CD14-positive monocyte (primary cell): ENCODE results near the gene CBX4. TPM values are rescaled to one million over a fixed set of nuclear protein-coding genes. Genes with fewer than 3 reads are reported as not detected.

Experiments
- DNase-seq, 3 donors: peaks; one replicate each; pipeline ENCODE4 v3.0.0-alpha.2; 2011 to 2022
- H2AFZ ChIP-seq: 2 replicates; pipeline ENCODE4 v1.6.0; 2012; ENCODE audit warnings: mild to moderate bottlenecking, low read depth, low read length, inconsistent platforms; ENCODE audit not compliant: insufficient read depth, poor library complexity, severe bottlenecking
- H3K27ac ChIP-seq, 2 donors: 1 replicate in 1 of 2; 2 replicates in 1 of 2; pipeline ENCODE4 v1.5.1; 2012 to 2013; ENCODE audit warnings: low read length in 2 of 2, control low read depth in 1 of 2, inconsistent platforms in 1 of 2, low read depth in 1 of 2, mild to moderate bottlenecking in 1 of 2
- H3K27me3 ChIP-seq, 2 donors: one replicate each; pipeline versions ENCODE4 v1.6.0 to v1.6.1; 2011 to 2013; ENCODE audit warnings: low read length in 2 of 2; ENCODE audit not compliant: control insufficient read depth in 2 of 2, insufficient read depth in 2 of 2
- H3K36me3 ChIP-seq, 2 donors: replicated peaks in 1 of 2; 1 replicate in 1 of 2; 2 replicates in 1 of 2; pipeline versions ENCODE4 v1.5.1 to v1.6.1; 2012 to 2013; ENCODE audit warnings: low read length in 2 of 2, control low read depth in 1 of 2, inconsistent platforms in 1 of 2, mild to moderate bottlenecking in 1 of 2; ENCODE audit not compliant: insufficient read depth in 2 of 2, control insufficient read depth in 1 of 2
- H3K4me1 ChIP-seq, 2 donors: 1 replicate in 1 of 2; 2 replicates in 1 of 2; pipeline versions ENCODE4 v1.5.1 to v1.6.1; 2012 to 2013; ENCODE audit warnings: low read length in 2 of 2, control low read depth in 1 of 2, inconsistent platforms in 1 of 2, mild to moderate bottlenecking in 1 of 2, moderate library complexity in 1 of 2; ENCODE audit not compliant: insufficient read depth in 2 of 2, control insufficient read depth in 1 of 2
- H3K4me2 ChIP-seq: replicated peaks from 2 replicates; pipeline ENCODE3; 2012; ENCODE audit warnings: low read length, moderate library complexity, mild to moderate bottlenecking; ENCODE audit not compliant: poor library complexity, severe bottlenecking; ENCODE audit errors: extremely low read depth
- H3K4me3 ChIP-seq, 3 experiments: fragments of 200-600 bp in 1 of 3; sonication (generic) in 1 of 3; replicated peaks in 1 of 3; 1 replicate in 2 of 3; 2 replicates in 1 of 3; pipeline ENCODE4 v1.5.1; 2011 to 2013; ENCODE audit warnings: low read length in 3 of 3, mild to moderate bottlenecking in 3 of 3, control low read depth in 2 of 3, low read depth in 2 of 3, inconsistent platforms in 1 of 3, moderate library complexity in 1 of 3
- H3K79me2 ChIP-seq: 2 replicates; pipeline ENCODE4 v1.6.0; 2012; ENCODE audit warnings: mild to moderate bottlenecking, control low read depth, inconsistent platforms, low read length, moderate library complexity; ENCODE audit not compliant: insufficient read depth
- H3K9ac ChIP-seq: 2 replicates; pipeline ENCODE4 v1.6.0; 2017; ENCODE audit warnings: low read length, mild to moderate bottlenecking; ENCODE audit not compliant: insufficient read depth, poor library complexity, severe bottlenecking
- H3K9me3 ChIP-seq, 2 donors: replicated peaks in 1 of 2; 1 replicate in 1 of 2; 2 replicates in 1 of 2; pipeline versions ENCODE4 v1.5.1 to v1.6.1; 2012 to 2013; ENCODE audit warnings: low read length in 2 of 2, control low read depth in 1 of 2; ENCODE audit not compliant: control insufficient read depth in 1 of 2, insufficient read depth in 1 of 2
- H4K20me1 ChIP-seq: 2 replicates; pipeline ENCODE4 v1.6.0; 2012; ENCODE audit warnings: mild to moderate bottlenecking, low read length, control low read depth, moderate library complexity; ENCODE audit not compliant: insufficient read depth
- H3K27ac Mint-ChIP-seq, 7 donors: one replicate each; pipeline ENCODE4 v1.8.0; 2020; ENCODE audit warnings: mild to moderate bottlenecking in 7 of 7, mixed read lengths in 7 of 7, moderate library complexity in 6 of 7, inconsistent platforms in 2 of 7
- H3K27me3 Mint-ChIP-seq, 3 donors: one replicate each; pipeline ENCODE4 v1.8.0; 2021 to 2022; ENCODE audit warnings: low read depth in 3 of 3, mild to moderate bottlenecking in 3 of 3, mixed read lengths in 3 of 3, moderate library complexity in 3 of 3, inconsistent platforms in 1 of 3
- H3K36me3 Mint-ChIP-seq, 2 donors: one replicate each; pipeline ENCODE4 v1.8.0; 2020; ENCODE audit warnings: mixed read lengths in 2 of 2, inconsistent platforms in 1 of 2, mild to moderate bottlenecking in 1 of 2
- H3K4me1 Mint-ChIP-seq: one replicate; pipeline ENCODE4 v1.8.0; 2020; ENCODE audit warnings: mild to moderate bottlenecking, mixed read lengths
- H3K4me3 Mint-ChIP-seq, 2 donors: one replicate each; pipeline ENCODE4 v1.8.0; 2020; ENCODE audit warnings: mild to moderate bottlenecking in 2 of 2, mixed read lengths in 2 of 2, moderate library complexity in 1 of 2
- H3K9me3 Mint-ChIP-seq, 7 donors: one replicate each; pipeline ENCODE4 v1.8.0; 2020 to 2022; ENCODE audit warnings: mixed read lengths in 7 of 7, mild to moderate bottlenecking in 6 of 7, moderate library complexity in 6 of 7, inconsistent platforms in 2 of 7
- WGBS: methylation state at CpG from one replicate; pipeline ENCODE4 v1.1.5; 2013; ENCODE audit warnings: missing lambda C conversion rate; ENCODE audit not compliant: insufficient coverage; 5-methylcytosine and 5-hydroxymethylcytosine counted together
- intact Hi-C, 2 donors: fragments of 100-400 bp; cut with micrococcal nuclease; formaldehyde crosslinking; loops; one replicate each; pipeline versions ENCODE4 v1.15.0 to v1.15.1; 2023
- polyA plus RNA-seq, 3 donors: library from polyadenylated mRNA; depleted of rRNA in 1 of 3; unstranded in 2 of 3; stranded (reverse) in 1 of 3; fragments of 300-500 nt in 2 of 3; fragments of >200 nt in 1 of 3; fragmentation: Illumina TruSeq in 2 of 3; gene quantifications; 1 replicate in 2 of 3; 2 replicates in 1 of 3; pipeline ENCODE4 v1.2.3, GENCODE V29; 2012 to 2021
- TF ChIP-seq, protein P1 (sequence below): fragments of 200-600 bp; IDR thresholded peaks from one replicate; pipeline ENCODE4 v1.8.0; 2022; ENCODE audit warnings: antibody characterized with exemption, mild to moderate bottlenecking

Gene CBX4
- polyA plus RNA-seq, 3 donors: 1.4 to 82.8 (median 3.6) TPM

DNA sequence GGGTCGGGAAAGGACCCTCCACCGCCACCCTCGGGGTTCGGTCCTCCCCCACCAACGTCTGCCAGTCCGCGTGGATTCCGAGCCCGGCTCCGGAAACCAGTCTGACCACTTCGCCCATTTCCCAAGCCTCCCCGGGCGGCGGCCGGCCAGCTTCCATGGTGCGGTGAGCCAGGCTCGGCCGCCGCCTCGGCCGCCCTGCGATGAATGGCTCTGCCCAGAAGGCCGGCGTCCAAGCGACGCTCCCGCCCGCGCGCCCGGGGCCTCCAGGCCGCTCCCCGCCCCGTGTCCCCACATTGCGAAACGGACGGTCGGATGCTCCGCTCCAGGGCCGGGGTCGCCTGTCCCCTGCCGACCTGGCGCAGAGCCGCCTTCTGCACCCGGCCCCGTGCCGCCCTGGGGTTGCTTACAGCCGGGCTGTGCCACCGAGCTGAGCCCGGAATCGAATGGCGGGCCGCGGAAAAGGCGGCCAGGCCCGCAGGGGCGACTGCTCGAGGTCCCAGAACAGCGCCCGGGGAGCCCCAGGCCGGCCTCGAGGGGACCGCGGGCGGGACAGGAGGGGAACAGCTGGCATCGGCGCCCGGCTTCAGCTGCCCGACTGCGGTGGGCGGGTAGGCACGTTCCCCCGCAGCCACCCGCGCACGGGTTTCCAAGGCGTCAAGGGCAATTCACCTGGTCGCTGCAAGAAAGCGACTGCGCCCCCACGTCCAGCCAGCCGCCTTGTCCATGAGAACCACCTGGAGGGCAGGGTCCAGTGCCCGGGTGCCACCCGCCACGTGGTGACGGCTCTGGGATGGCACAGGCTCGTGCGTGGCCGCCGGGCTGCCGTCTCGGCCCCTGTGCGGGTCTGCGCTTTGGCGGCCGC lies 24.0 kb downstream of the CBX4 start:
- Mint-ChIP-seq H3K4me1 (peaks cover 28% of the 10 kb centered on the region), H3K36me3 (peaks cover 3 to 17% of the 10 kb centered on the region in 2 donors), H3K4me3 (no peak overlapping the region), H3K27me3 (peaks cover 71 to 93% (median 80%) of the 10 kb centered on the region in 3 donors), H3K27ac (no peak overlapping the region), H3K9me3 (peaks cover 0 to 31% (median 22%) of the 10 kb centered on the region in 7 donors)
- Histone ChIP-seq H3K36me3 (no peaks in the 10 kb centered on the region), H3K4me1 (peaks cover 32 to 41% of the 10 kb centered on the region in 2 donors), H4K20me1 (peaks cover 19% of the 10 kb centered on the region), H3K27ac (no peak overlapping the region), H3K9ac (no peak overlapping the region), H3K79me2 (no peaks in the 10 kb centered on the region), H3K9me3 (peaks cover 4 to 30% of the 10 kb centered on the region in 2 donors), H3K27me3 (peaks cover 67 to 89% of the 10 kb centered on the region in 2 donors), H3K4me2 (peak overlapping the region; percentile 36), H2AFZ (no peak overlapping the region), H3K4me3 (peak overlapping the region in 1 of 3 experiments; percentile 38)
- TF ChIP-seq, protein P1, sequence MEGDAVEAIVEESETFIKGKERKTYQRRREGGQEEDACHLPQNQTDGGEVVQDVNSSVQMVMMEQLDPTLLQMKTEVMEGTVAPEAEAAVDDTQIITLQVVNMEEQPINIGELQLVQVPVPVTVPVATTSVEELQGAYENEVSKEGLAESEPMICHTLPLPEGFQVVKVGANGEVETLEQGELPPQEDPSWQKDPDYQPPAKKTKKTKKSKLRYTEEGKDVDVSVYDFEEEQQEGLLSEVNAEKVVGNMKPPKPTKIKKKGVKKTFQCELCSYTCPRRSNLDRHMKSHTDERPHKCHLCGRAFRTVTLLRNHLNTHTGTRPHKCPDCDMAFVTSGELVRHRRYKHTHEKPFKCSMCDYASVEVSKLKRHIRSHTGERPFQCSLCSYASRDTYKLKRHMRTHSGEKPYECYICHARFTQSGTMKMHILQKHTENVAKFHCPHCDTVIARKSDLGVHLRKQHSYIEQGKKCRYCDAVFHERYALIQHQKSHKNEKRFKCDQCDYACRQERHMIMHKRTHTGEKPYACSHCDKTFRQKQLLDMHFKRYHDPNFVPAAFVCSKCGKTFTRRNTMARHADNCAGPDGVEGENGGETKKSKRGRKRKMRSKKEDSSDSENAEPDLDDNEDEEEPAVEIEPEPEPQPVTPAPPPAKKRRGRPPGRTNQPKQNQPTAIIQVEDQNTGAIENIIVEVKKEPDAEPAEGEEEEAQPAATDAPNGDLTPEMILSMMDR: no peak
- peak in 1 of 3 donors; percentile 35 for DNase-seq
- intact Hi-C loops: no loop called here
- 2% methylated on average over 96 of the region's 96 CpGs for WGBS

DNA sequence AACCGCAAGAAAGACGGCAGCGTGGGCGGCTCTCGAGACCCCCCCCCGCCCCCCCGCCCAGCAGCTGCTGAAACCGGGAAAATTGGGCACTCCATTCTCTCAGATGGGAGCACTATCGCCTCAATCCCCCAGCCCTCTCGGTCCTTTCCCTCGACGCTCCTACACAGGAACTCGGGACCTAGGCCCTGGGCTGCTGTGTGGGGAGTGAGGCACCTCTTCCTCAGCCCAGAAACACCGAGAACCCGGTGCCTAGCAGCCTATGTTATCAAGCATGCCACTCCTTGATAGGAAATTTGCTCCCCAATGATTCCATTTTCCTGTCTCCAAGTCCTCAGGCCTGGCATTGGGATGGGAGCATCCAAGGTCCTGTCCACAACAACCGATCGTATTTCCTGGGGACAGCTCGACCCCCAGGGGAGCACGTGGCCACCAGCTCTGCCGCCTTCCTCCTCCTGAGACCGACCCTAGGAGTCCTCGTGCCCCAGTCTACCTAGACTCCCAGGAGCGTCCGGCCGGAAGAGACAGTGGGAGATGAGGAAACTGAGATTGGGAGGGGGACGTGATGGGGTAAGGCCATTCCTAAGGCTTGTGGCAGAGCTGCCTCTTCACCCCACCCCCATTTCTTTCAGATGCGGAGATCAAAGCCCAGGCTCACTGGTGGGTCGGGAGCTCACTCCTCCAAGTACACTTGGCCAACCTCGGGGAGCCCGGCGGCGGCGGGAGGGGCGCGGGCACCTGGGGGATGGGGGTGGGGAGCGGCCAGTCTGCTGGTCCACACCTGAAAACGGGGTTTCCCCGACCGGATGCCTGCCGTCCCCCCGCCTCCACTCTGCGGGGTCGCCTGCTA lies 24.9 kb downstream of the CBX4 start:
- 8% methylated on average over 16 of the region's 43 CpGs for WGBS
- H2AFZ ChIP-seq: no peak overlapping the region
- no peak overlapping the region for H3K27ac ChIP-seq
- H3K4me3 Mint-ChIP-seq: peak overlapping the region in 1 of 2 donors; percentile 71
- H3K36me3 ChIP-seq: no peaks in the 10 kb centered on the region
- intact Hi-C loops: no loop called here
- peaks cover 0 to 31% (median 24%) of the 10 kb centered on the region in 7 donors for H3K9me3 Mint-ChIP-seq
- H3K36me3 Mint-ChIP-seq: peaks cover 3 to 17% of the 10 kb centered on the region in 2 donors
- TF ChIP-seq, protein P1: no peak
- H3K9me3 ChIP-seq: peaks cover 4 to 30% of the 10 kb centered on the region in 2 donors
- no peak overlapping the region for H3K9ac ChIP-seq
- H3K4me2 ChIP-seq: peak overlapping the region; percentile 36
- H4K20me1 ChIP-seq: peaks cover 21% of the 10 kb centered on the region
- no peak overlapping the region for H3K27ac Mint-ChIP-seq
- H3K79me2 ChIP-seq: no peaks in the 10 kb centered on the region
- peaks cover 69 to 92% (median 79%) of the 10 kb centered on the region in 3 donors for H3K27me3 Mint-ChIP-seq
- H3K4me1 ChIP-seq: peaks cover 32 to 42% of the 10 kb centered on the region in 2 donors
- no peak overlapping the region for H3K4me3 ChIP-seq
- DNase-seq: no peak
- H3K4me1 Mint-ChIP-seq: peaks cover 29% of the 10 kb centered on the region
- peaks cover 68 to 88% of the 10 kb centered on the region in 2 donors for H3K27me3 ChIP-seq
